GM23338 (cell line): ENCODE data around the gene SPARC. TPM values are rescaled to one million over a fixed set of nuclear protein-coding genes. Genes with fewer than 3 reads are reported as not detected.

Experiments used
- ATAC-seq: fragments of 200-7000 bp; cut with Tn5 transposase; 3 replicates; pipeline ENCODE4 v1.9.1; 2020
- DNase-seq: peaks from one replicate; pipeline ENCODE4 v3.0.0-alpha.2; 2015; ENCODE audit warnings: low spot score
- H2AFZ ChIP-seq: fragments of 200-600 bp; sonication (generic); 2 replicates; pipeline ENCODE4 v1.8.0; 2016; ENCODE audit warnings: antibody characterized with exemption, mild to moderate bottlenecking, moderate library complexity
- H3F3A ChIP-seq: fragments of 200-600 bp; sonication (generic); replicated peaks from 2 replicates; pipeline ENCODE4 v1.8.0; 2017; ENCODE audit warnings: antibody characterized with exemption, mixed run types, low read depth
- H3K27ac ChIP-seq: fragments of 200-600 bp; sonication (generic); 2 replicates; pipeline ENCODE4 v1.6.1; 2016; ENCODE audit warnings: low read depth
- H3K27me3 ChIP-seq: fragments of 200-600 bp; sonication (generic); 2 replicates; pipeline ENCODE4 v1.8.0; 2016; ENCODE audit warnings: mild to moderate bottlenecking, mixed run types, moderate library complexity; ENCODE audit not compliant: insufficient read depth
- H3K36me3 ChIP-seq: fragments of 200-600 bp; sonication (generic); 2 replicates; pipeline ENCODE4 v1.8.0; 2016; ENCODE audit warnings: mild to moderate bottlenecking; ENCODE audit not compliant: insufficient read depth
- H3K4me1 ChIP-seq: fragments of 200-600 bp; sonication (generic); 2 replicates; pipeline ENCODE4 v1.8.0; 2016; ENCODE audit warnings: mild to moderate bottlenecking, moderate library complexity; ENCODE audit not compliant: insufficient read depth
- H3K4me2 ChIP-seq: fragments of 200-600 bp; sonication (generic); 2 replicates; pipeline ENCODE4 v1.7.1; 2017; ENCODE audit warnings: mixed run types
- H3K4me3 ChIP-seq: fragments of 200-600 bp; sonication (generic); 2 replicates; pipeline ENCODE4 v1.6.1; 2016; ENCODE audit warnings: mixed run types
- H3K79me2 ChIP-seq: fragments of 200-600 bp; sonication (generic); replicated peaks from 2 replicates; pipeline ENCODE4 v1.8.0; 2017; ENCODE audit warnings: mild to moderate bottlenecking; ENCODE audit not compliant: insufficient read depth
- H3K9me2 ChIP-seq: fragments of 200-600 bp; sonication (generic); 2 replicates; pipeline ENCODE4 v1.8.0; 2017; ENCODE audit not compliant: insufficient read depth
- H4K20me1 ChIP-seq: fragments of 200-600 bp; sonication (generic); replicated peaks from 2 replicates; pipeline ENCODE4 v1.8.0; 2017; ENCODE audit warnings: mild to moderate bottlenecking; ENCODE audit not compliant: insufficient read depth
- H3K27ac Mint-ChIP-seq: 2 replicates; pipeline ENCODE4 v1.8.0; 2020; ENCODE audit warnings: inconsistent platforms, mild to moderate bottlenecking, moderate library complexity, mixed read lengths
- H3K27me3 Mint-ChIP-seq: 3 replicates; pipeline ENCODE4 v1.8.0; 2022; ENCODE audit warnings: low read depth, mild to moderate bottlenecking, moderate library complexity, mixed read lengths, inconsistent platforms; ENCODE audit not compliant: insufficient read depth, poor library complexity
- H3K36me3 Mint-ChIP-seq: 3 replicates; pipeline ENCODE4 v1.8.0; 2021; ENCODE audit warnings: low read depth, mild to moderate bottlenecking, inconsistent platforms, moderate library complexity, mixed read lengths
- H3K4me1 Mint-ChIP-seq: 3 replicates; pipeline ENCODE4 v1.8.0; 2020; ENCODE audit warnings: mild to moderate bottlenecking, inconsistent platforms, mixed read lengths
- H3K4me3 Mint-ChIP-seq: 3 replicates; pipeline ENCODE4 v1.8.0; 2021; ENCODE audit warnings: moderate library complexity, mild to moderate bottlenecking, inconsistent platforms, mixed read lengths
- H3K9me3 Mint-ChIP-seq: 3 replicates; pipeline ENCODE4 v1.8.0; 2020; ENCODE audit warnings: moderate library complexity, mild to moderate bottlenecking, inconsistent platforms, mixed read lengths
- CREB1 ChIP-seq: fragments of 250-450 bp; sonication (Bioruptor Pico); IDR thresholded peaks from 2 replicates; pipeline ENCODE4 v1.5.0; 2020; ENCODE audit warnings: low read depth, mild to moderate bottlenecking, moderate library complexity
- CTCF ChIP-seq, 2 experiments: fragments of 200-600 bp in 1 of 2; sonication (generic) in 1 of 2; conservative IDR thresholded peaks; 2 replicates each; pipeline versions ENCODE4 v1.5.1 to v1.6.1; 2016 to 2017; ENCODE audit warnings: antibody characterized with exemption in 2 of 2, low read depth in 2 of 2, mild to moderate bottlenecking in 2 of 2, moderate library complexity in 1 of 2
- ETS1 ChIP-seq: IDR thresholded peaks from 2 replicates; pipeline ENCODE4 v1.6.1; 2016; ENCODE audit warnings: antibody characterized with exemption
- EZH2 ChIP-seq: fragments of 200-600 bp; sonication (generic); IDR thresholded peaks from one replicate; pipeline ENCODE4 v1.8.0; 2017; ENCODE audit warnings: antibody characterized with exemption, mild to moderate bottlenecking, low read depth; ENCODE audit not compliant: unreplicated experiment
- EZH2phosphoT487 ChIP-seq: fragments of 200-600 bp; sonication (generic); IDR thresholded peaks from one replicate; pipeline ENCODE4 v1.8.1; 2018; ENCODE audit warnings: antibody characterized with exemption; ENCODE audit not compliant: unreplicated experiment
- JUNB ChIP-seq: IDR thresholded peaks from one replicate; pipeline ENCODE4 v1.6.1; 2016; ENCODE audit warnings: antibody characterized with exemption; ENCODE audit not compliant: unreplicated experiment
- NANOG ChIP-seq: IDR thresholded peaks from 2 replicates; pipeline ENCODE4 v1.6.1; 2016; ENCODE audit warnings: antibody characterized with exemption, borderline replicate concordance
- POLR2AphosphoS5 ChIP-seq: IDR thresholded peaks from 2 replicates; pipeline ENCODE4 v1.6.1; 2016; ENCODE audit warnings: antibody characterized with exemption, low read depth
- REST ChIP-seq: IDR thresholded peaks from one replicate; pipeline ENCODE4 v1.6.1; 2018; ENCODE audit warnings: antibody characterized with exemption; ENCODE audit not compliant: unreplicated experiment
- STAT1 ChIP-seq: IDR thresholded peaks from one replicate; pipeline ENCODE4 v1.6.1; 2016; ENCODE audit warnings: antibody characterized with exemption; ENCODE audit not compliant: unreplicated experiment
- ZNF114 ChIP-seq: fragments of 250-450 bp; sonication (Bioruptor Pico); IDR thresholded peaks from 2 replicates; pipeline ENCODE4 v1.5.0; 2020; ENCODE audit warnings: mild to moderate bottlenecking, moderate library complexity
- ZNF331 ChIP-seq: fragments of 250-450 bp; sonication (Bioruptor Pico); IDR thresholded peaks from 2 replicates; pipeline ENCODE4 v1.5.0; 2020; ENCODE audit warnings: low read depth, mild to moderate bottlenecking, moderate library complexity
- ZNF462 ChIP-seq: fragments of 250-450 bp; sonication (Bioruptor Pico); IDR thresholded peaks from 2 replicates; pipeline ENCODE4 v1.5.0; 2020; ENCODE audit warnings: mild to moderate bottlenecking, moderate library complexity
- polyA plus RNA-seq: library from polyadenylated mRNA; unstranded; fragments of >200 nt; fragmentation: Nextera tagmentation; extraction: Ambion mirVana; gene quantifications from 2 replicates; pipeline ENCODE4 v1.2.1, GENCODE V29; 2016
- total RNA-seq: library from RNA; depleted of rRNA; stranded (reverse); fragments of >200 nt; shearing (Covaris generic); gene quantifications from 2 replicates; pipeline ENCODE4 v1.2.3, GENCODE V29; 2014

The SPARC gene
- total and polyA plus RNA-seq, 2 experiments from 2014 or later, result 218 to 225 TPM

GRCh38 chr5:151683986-151684588 is 2.6 kb downstream of the SPARC start:
- Mint-ChIP-seq H3K36me3 (peaks cover 16% of the 10 kb centered on the region), H3K27ac (no peak overlapping the region), H3K27me3 (peaks cover 11% of the 10 kb centered on the region), H3K9me3 (no peaks in the 10 kb centered on the region), H3K4me1 (peaks cover 32% of the 10 kb centered on the region), H3K4me3 (no peak overlapping the region; the same call in 2 of the 3 replicates)
- no peak overlapping the region for H2AFZ ChIP-seq
- H3K4me3 ChIP-seq, result peak overlapping the region; percentile 84
- H3K36me3 ChIP-seq, result no peaks in the 10 kb centered on the region
- no peaks in the 10 kb centered on the region for H3K27me3 ChIP-seq
- peaks cover 28% of the 10 kb centered on the region for H3K79me2 ChIP-seq
- ATAC-seq (no peak), DNase-seq (no peak)
- peak overlapping the region; percentile 26; the same call in 1 of the 2 replicates for H3K27ac ChIP-seq
- H3K4me1 ChIP-seq, result peaks cover 30% of the 10 kb centered on the region
- H4K20me1 ChIP-seq, result no peaks in the 10 kb centered on the region
- H3F3A ChIP-seq, result 0 out of 2 replicates have a peak, but pooled peaks cover 5% of the 10 kb centered on the region
- H3K9me2 ChIP-seq, result no peaks in the 10 kb centered on the region
- peak overlapping the region; percentile 58 for H3K4me2 ChIP-seq
- TF ChIP-seq JUNB (no peak), CTCF (conservative IDR thresholded peaks at IDR 0.05; ENCODE audit: low read depth in 2 of 2) (no peak), EZH2phosphoT487 (no peak), ZNF331 (no peak), ZNF462 (CRISPR knock-in tag) (no peak), EZH2 (no peak), ETS1 (no peak), ZNF114 (CRISPR knock-in tag) (no peak), POLR2AphosphoS5 (no peak), STAT1 (no peak), REST (no peak), CREB1 (CRISPR knock-in tag) (no peak), NANOG (no peak)
